SU-DHL-6 (cell line): ENCODE results near the gene FAM184B.

ENCODE experiments used
- CTCF ChIP-seq: fragments of 200-600 bp; sonication (generic); IDR thresholded peaks from one replicate; pipeline ENCODE4 v1.5.1; 2017; ENCODE audit warnings: antibody characterized with exemption, mild to moderate bottlenecking, low read length, moderate library complexity; ENCODE audit not compliant: insufficient read depth, poor library complexity, severe bottlenecking
- EZH2phosphoT487 ChIP-seq: fragments of 200-600 bp; sonication (generic), shearing (Covaris generic); conservative IDR thresholded peaks from 2 replicates; pipeline ENCODE4 v1.6.1; 2018; ENCODE audit warnings: mild to moderate bottlenecking, antibody characterized with exemption, low read length, moderate library complexity, mixed read lengths

- no peak for TF ChIP-seq CTCF
- no peak for TF ChIP-seq EZH2phosphoT487
These were observed 80.1 kb downstream of the FAM184B start for GRCh38 chr4:17701138-17701839.
